GM12873 (cell line): ENCODE measurements around the gene FLNB.

ENCODE experiments used
- CTCF ChIP-seq: IDR thresholded peaks from 2 replicates; pipeline ENCODE4 v1.5.1; 2012; ENCODE audit warnings: low read depth, mild to moderate bottlenecking, moderate library complexity, low read length, control low read depth; ENCODE audit not compliant: insufficient read depth; ENCODE audit errors: missing control alignments

FLNB gene

GRCh38 chr3:58120075-58120812 lies 112.0 kb downstream of the FLNB start:
- TF ChIP-seq CTCF: no peak

GRCh38 chr3:58121183-58121582 lies 113.0 kb downstream of the FLNB start:
- no peak for TF ChIP-seq CTCF

- TF ChIP-seq CTCF: no peak
Measured at GRCh38 chr3:58122936-58123700, 114.9 kb downstream of the FLNB start.

GRCh38 chr3:58124387-58124786 lies 116.2 kb downstream of the FLNB start:
- TF ChIP-seq CTCF: no peak

GRCh38 chr3:58129041-58129770 lies 121.0 kb downstream of the FLNB start:
- no peak for TF ChIP-seq CTCF

GRCh38 chr3:58130591-58130990 lies 122.4 kb downstream of the FLNB start:
- no peak for TF ChIP-seq CTCF
